Testis (tissue), 3 donors: Measurements from ENCODE around the gene POLR2F. TPM values are rescaled to one million over a fixed set of nuclear protein-coding genes. Genes with fewer than 3 reads are reported as not detected.

Source experiments
- DNase-seq: peaks from one replicate; pipeline ENCODE4 v3.0.0-alpha.2; 2019
- H3K27ac ChIP-seq, 2 donors: fragments of 200-600 bp; sonication (generic); one replicate each; pipeline ENCODE4 v1.5.1; 2019
- H3K27me3 ChIP-seq: fragments of 200-600 bp; sonication (generic); one replicate; pipeline ENCODE4 v1.5.1; 2019
- H3K36me3 ChIP-seq: fragments of 200-600 bp; sonication (generic); one replicate; pipeline ENCODE4 v1.5.1; 2017; ENCODE audit warnings: low read depth; ENCODE audit errors: missing control alignments
- H3K4me1 ChIP-seq: fragments of 200-600 bp; sonication (generic); one replicate; pipeline ENCODE4 v1.5.1; 2019
- H3K4me3 ChIP-seq, 2 donors: fragments of 200-600 bp; sonication (generic); one replicate each; pipeline ENCODE4 v1.5.1; 2017 to 2019
- H3K9me3 ChIP-seq: fragments of 200-600 bp; sonication (generic); one replicate; pipeline ENCODE4 v1.5.1; 2017
- CTCF ChIP-seq, 3 experiments: fragments of 450-650 bp in 2 of 3; fragments of 200-600 bp in 1 of 3; sonication (generic) in 1 of 3; IDR thresholded peaks; one replicate each; pipeline ENCODE4 v1.5.1; 2016 to 2019; ENCODE audit warnings: antibody characterized with exemption in 3 of 3, mild to moderate bottlenecking in 2 of 3, moderate library complexity in 1 of 3
- POLR2A ChIP-seq: fragments of 450-650 bp; IDR thresholded peaks from one replicate; pipeline ENCODE4 v1.6.1; 2017; ENCODE audit warnings: antibody characterized with exemption, mild to moderate bottlenecking, moderate library complexity
- WGBS, 2 donors: methylation state at CpG; one replicate each; pipeline ENCODE4 v1.1.5; 2018; 5-methylcytosine and 5-hydroxymethylcytosine counted together
- intact Hi-C: fragments of 100-400 bp; cut with DNase I; formaldehyde crosslinking; loops from one replicate; pipeline ENCODE4 v1.15.1; 2023; ENCODE audit warnings: low total_unique reads
- polyA plus RNA-seq: library from polyadenylated mRNA; stranded (reverse); fragments of 350-450 nt; fragmentation: Illumina TruSeq; extraction: RNeasy Lipid Tissue Mini Kit (QIAGEN cat#74804); gene quantifications from one replicate; pipeline ENCODE4 v1.2.3, GENCODE V29; 2014; ENCODE audit warnings: low read depth, low replicate concordance; ENCODE audit not compliant: insufficient read depth
- total RNA-seq, 2 donors: library from RNA; depleted of rRNA; stranded (reverse); fragments of >200 nt; gene quantifications; one replicate each; pipeline ENCODE4 v1.2.3, GENCODE V29; 2016

The POLR2F gene
- total and polyA plus RNA-seq, 3 donors from 2014 or later, result 88.7 to 137 (median 107) TPM

- Histone ChIP-seq H3K9me3 (no peaks in the 10 kb centered on the region), H3K4me3 (no peak overlapping the region), H3K36me3 (no peaks in the 10 kb centered on the region), H3K4me1 (peaks cover 8% of the 10 kb centered on the region), H3K27ac (no peak overlapping the region), H3K27me3 (no peaks in the 10 kb centered on the region)
- TF ChIP-seq CTCF (IDR thresholded peaks at IDR 0.05) (no peak), POLR2A (no peak)
- intact Hi-C loops, result no loop called here
- WGBS, 2 donors, result 75 to 78% methylated on average over 1 to 3 of the region's 3 CpGs
- DNase-seq, result no peak
Observed at GRCh38 chr22:37925330-37925729, 28.2 kb upstream of the POLR2F start.

GRCh38 chr22:37925767-37926166 is 27.7 kb upstream of the POLR2F start:
- no peaks in the 10 kb centered on the region for H3K36me3 ChIP-seq
- peaks cover 9% of the 10 kb centered on the region for H3K4me1 ChIP-seq
- no peak overlapping the region for H3K4me3 ChIP-seq
- intact Hi-C loops, result no loop called here
- WGBS, 2 donors, result 80 to 93% methylated on average over 2 to 15 of the region's 15 CpGs
- no peaks in the 10 kb centered on the region for H3K27me3 ChIP-seq
- no peaks in the 10 kb centered on the region for H3K9me3 ChIP-seq
- TF ChIP-seq CTCF (IDR thresholded peaks at IDR 0.05) (no peak), POLR2A (no peak)
- H3K27ac ChIP-seq, result no peak overlapping the region
- DNase-seq, result no peak

- 93 to 94% methylated on average over 6 to 7 of the region's 7 CpGs for WGBS, 2 donors
- no peak for DNase-seq
- no peaks in the 10 kb centered on the region for H3K9me3 ChIP-seq
- no peaks in the 10 kb centered on the region for H3K27me3 ChIP-seq
- no peak overlapping the region for H3K27ac ChIP-seq
- peaks cover 15% of the 10 kb centered on the region for H3K4me1 ChIP-seq
- H3K4me3 ChIP-seq, result no peak overlapping the region
- intact Hi-C loops, result no loop called here
- no peaks in the 10 kb centered on the region for H3K36me3 ChIP-seq
- TF ChIP-seq POLR2A (no peak), CTCF (IDR thresholded peaks at IDR 0.05) (no peak)
Observed at GRCh38 chr22:37926358-37926757, 27.1 kb upstream of the POLR2F start.

- 94 to 95% methylated on average over 7 to 32 of the region's 32 CpGs for WGBS, 2 donors
- H3K36me3 ChIP-seq, result no peaks in the 10 kb centered on the region
Observed at GRCh38 chr22:37926771-37927636, 26.5 kb upstream of the POLR2F start.

More at GRCh38 chr22:37926771-37927636, 26.5 kb upstream of the POLR2F start:
- no peak for DNase-seq
- TF ChIP-seq CTCF (IDR thresholded peaks at IDR 0.05) (no peak), POLR2A (no peak)
- intact Hi-C loops, result no loop called here
- H3K27ac ChIP-seq, result no peak overlapping the region
- no peaks in the 10 kb centered on the region for H3K9me3 ChIP-seq
- H3K27me3 ChIP-seq, result no peaks in the 10 kb centered on the region
- H3K4me1 ChIP-seq, result peaks cover 21% of the 10 kb centered on the region
- H3K4me3 ChIP-seq, result no peak overlapping the region
